H9 (cell line): ENCODE data around the gene PLEKHF1. TPM values are rescaled to one million over a fixed set of nuclear protein-coding genes. Genes with fewer than 3 reads are reported as not detected.

ENCODE experiments used
- DNase-seq: peaks from one replicate; pipeline ENCODE4 v3.0.0-alpha.2; 2017
- H2AFZ ChIP-seq: one replicate; pipeline ENCODE4 v1.6.1; 2013; ENCODE audit warnings: mild to moderate bottlenecking, low read length, control low read depth, moderate library complexity
- H2AK5ac ChIP-seq: 2 replicates; pipeline ENCODE4 v1.6.1; 2013; ENCODE audit warnings: low read length, control low read depth, mixed read lengths; ENCODE audit not compliant: insufficient read length
- H2BK120ac ChIP-seq: one replicate; pipeline ENCODE4 v1.6.1; 2013; ENCODE audit warnings: low read depth, mild to moderate bottlenecking, low read length, control low read depth, inconsistent platforms; ENCODE audit not compliant: poor library complexity, severe bottlenecking
- H2BK12ac ChIP-seq: 2 replicates; pipeline ENCODE4 v1.6.1; 2013; ENCODE audit warnings: low read length, control low read depth, mixed read lengths, low read depth; ENCODE audit not compliant: insufficient read length
- H2BK15ac ChIP-seq: 2 replicates; pipeline ENCODE4 v1.6.1; 2013; ENCODE audit warnings: low read depth, low read length, control low read depth
- H2BK20ac ChIP-seq: one replicate; pipeline ENCODE4 v1.6.1; 2013; ENCODE audit warnings: low read depth, mild to moderate bottlenecking, low read length, control low read depth, inconsistent platforms; ENCODE audit not compliant: poor library complexity, severe bottlenecking
- H2BK5ac ChIP-seq: 2 replicates; pipeline ENCODE4 v1.6.1; 2013; ENCODE audit warnings: low read length, control low read depth, mixed read lengths; ENCODE audit not compliant: insufficient read length
- H3K14ac ChIP-seq: 2 replicates; pipeline ENCODE4 v1.6.1; 2013; ENCODE audit warnings: low read length, control low read depth; ENCODE audit not compliant: insufficient read depth
- H3K18ac ChIP-seq: 2 replicates; pipeline ENCODE4 v1.6.1; 2013; ENCODE audit warnings: low read depth, mild to moderate bottlenecking, mixed read lengths, low read length, control low read depth; ENCODE audit not compliant: insufficient read length
- H3K23ac ChIP-seq: 2 replicates; pipeline ENCODE4 v1.6.1; 2013; ENCODE audit warnings: low read length, control low read depth, mixed read lengths, low read depth; ENCODE audit not compliant: insufficient read length
- H3K23me2 ChIP-seq: 2 replicates; pipeline ENCODE4 v1.6.1; 2013; ENCODE audit warnings: low read depth, mild to moderate bottlenecking, mixed read lengths, low read length, control low read depth; ENCODE audit not compliant: insufficient read length, poor library complexity, severe bottlenecking
- H3K27ac ChIP-seq: 2 replicates; pipeline ENCODE4 v1.5.1; 2013; ENCODE audit warnings: low read length, control low read depth, mixed read lengths, low read depth; ENCODE audit not compliant: insufficient read length
- H3K27me3 ChIP-seq: 2 replicates; pipeline ENCODE4 v1.6.1; 2013; ENCODE audit warnings: low read length, control low read depth, inconsistent platforms; ENCODE audit not compliant: insufficient read depth
- H3K4ac ChIP-seq: 2 replicates; pipeline ENCODE4 v1.6.1; 2013; ENCODE audit warnings: low read depth, mild to moderate bottlenecking, control low read depth, inconsistent platforms, low read length, moderate library complexity
- H3K4me1 ChIP-seq: 2 replicates; pipeline ENCODE4 v1.6.1; 2013; ENCODE audit warnings: low read length, control low read depth, inconsistent platforms; ENCODE audit not compliant: insufficient read depth
- H3K4me2 ChIP-seq: 2 replicates; pipeline ENCODE4 v1.6.1; 2013; ENCODE audit warnings: low read length, control low read depth, mixed read lengths; ENCODE audit not compliant: insufficient read length, insufficient read depth
- H3K56ac ChIP-seq: 2 replicates; pipeline ENCODE4 v1.6.1; 2013; ENCODE audit warnings: low read depth, mild to moderate bottlenecking, mixed read lengths, low read length, control low read depth; ENCODE audit not compliant: insufficient read length
- H3K79me1 ChIP-seq: 2 replicates; pipeline ENCODE4 v1.6.1; 2013; ENCODE audit warnings: low read depth, mild to moderate bottlenecking, moderate library complexity, low read length, control low read depth, inconsistent platforms; ENCODE audit not compliant: insufficient read depth, poor library complexity, severe bottlenecking
- H3K79me2 ChIP-seq: 2 replicates; pipeline ENCODE4 v1.6.1; 2013; ENCODE audit warnings: low read length, control low read depth, inconsistent platforms; ENCODE audit not compliant: insufficient read depth
- H3K9ac ChIP-seq: 2 replicates; pipeline ENCODE4 v1.6.1; 2013; ENCODE audit warnings: low read length, control low read depth, mixed read lengths; ENCODE audit not compliant: insufficient read length; ENCODE audit errors: extremely low read depth
- H3K9me3 ChIP-seq: one replicate; pipeline ENCODE4 v1.6.1; 2013; ENCODE audit warnings: low read depth, low read length, inconsistent platforms; ENCODE audit not compliant: control insufficient read depth
- H3T11ph ChIP-seq: one replicate; pipeline ENCODE4 v1.6.1; 2013; ENCODE audit warnings: mild to moderate bottlenecking, low read length, control low read depth, inconsistent platforms
- H4K20me1 ChIP-seq: one replicate; pipeline ENCODE4 v1.6.1; 2013; ENCODE audit not compliant: control insufficient read depth, insufficient read length, insufficient read depth
- H4K5ac ChIP-seq: 2 replicates; pipeline ENCODE4 v1.6.1; 2013; ENCODE audit warnings: low read depth, mild to moderate bottlenecking, mixed read lengths, low read length, control low read depth; ENCODE audit not compliant: insufficient read length
- H4K8ac ChIP-seq: replicated peaks from 2 replicates; pipeline ENCODE4 v1.6.1; 2013; ENCODE audit warnings: low read length, control low read depth, mixed read lengths, low read depth; ENCODE audit not compliant: insufficient read length
- H4K91ac ChIP-seq: 2 replicates; pipeline ENCODE4 v1.6.1; 2013; ENCODE audit warnings: low read depth, mild to moderate bottlenecking, moderate library complexity, mixed read lengths, low read length, control low read depth; ENCODE audit not compliant: insufficient read length
- H3K27ac Mint-ChIP-seq, 3 experiments: 2 replicates in 2 of 3; 3 replicates in 1 of 3; pipeline ENCODE4 v1.8.0; 2020 to 2021; ENCODE audit warnings: mixed read lengths in 3 of 3, mild to moderate bottlenecking in 1 of 3, moderate library complexity in 1 of 3
- H3K27me3 Mint-ChIP-seq: 2 replicates; pipeline ENCODE4 v1.8.0; 2021; ENCODE audit warnings: low read depth, mild to moderate bottlenecking, moderate library complexity, mixed read lengths
- H3K36me3 Mint-ChIP-seq, 3 experiments: 2 replicates in 2 of 3; 3 replicates in 1 of 3; pipeline ENCODE4 v1.8.0; 2020 to 2021; ENCODE audit warnings: low read depth in 3 of 3, mixed read lengths in 3 of 3; ENCODE audit not compliant: insufficient read depth in 1 of 3
- H3K4me1 Mint-ChIP-seq, 2 experiments: 2 replicates each; pipeline ENCODE4 v1.8.0; 2020; ENCODE audit warnings: mixed read lengths in 2 of 2
- H3K4me3 Mint-ChIP-seq, 2 experiments: 2 replicates in 1 of 2; 3 replicates in 1 of 2; pipeline ENCODE4 v1.8.0; 2020 to 2021; ENCODE audit warnings: mild to moderate bottlenecking in 2 of 2, mixed read lengths in 2 of 2, moderate library complexity in 1 of 2
- H3K9me3 Mint-ChIP-seq, 2 experiments: 2 replicates in 1 of 2; 3 replicates in 1 of 2; pipeline ENCODE4 v1.8.0; 2020; ENCODE audit warnings: mild to moderate bottlenecking in 2 of 2, mixed read lengths in 2 of 2, moderate library complexity in 1 of 2
- CTCF ChIP-seq: fragments of 200-600 bp; sonication (generic); conservative IDR thresholded peaks from 3 replicates; pipeline ENCODE4 v1.8.0; 2021; ENCODE audit warnings: antibody characterized with exemption, mild to moderate bottlenecking
- WGBS: extraction: QIAGEN DNeasy Blood & Tissue Kit; methylation state at CpG from one replicate; pipeline ENCODE4 v1.1.7; 2013; ENCODE audit warnings: missing lambda C conversion rate, low lambda C conversion rate, mixed read lengths; ENCODE audit not compliant: insufficient read length; ENCODE audit errors: extremely low coverage; 5-methylcytosine and 5-hydroxymethylcytosine counted together
- total RNA-seq: library from RNA; stranded (reverse); gene quantifications from 2 replicates; pipeline ENCODE4 v1.2.1, GENCODE V29; 2021

The PLEKHF1 gene
- total RNA-seq, 1 experiment from 2014 or later = 4.9 TPM

DNA sequence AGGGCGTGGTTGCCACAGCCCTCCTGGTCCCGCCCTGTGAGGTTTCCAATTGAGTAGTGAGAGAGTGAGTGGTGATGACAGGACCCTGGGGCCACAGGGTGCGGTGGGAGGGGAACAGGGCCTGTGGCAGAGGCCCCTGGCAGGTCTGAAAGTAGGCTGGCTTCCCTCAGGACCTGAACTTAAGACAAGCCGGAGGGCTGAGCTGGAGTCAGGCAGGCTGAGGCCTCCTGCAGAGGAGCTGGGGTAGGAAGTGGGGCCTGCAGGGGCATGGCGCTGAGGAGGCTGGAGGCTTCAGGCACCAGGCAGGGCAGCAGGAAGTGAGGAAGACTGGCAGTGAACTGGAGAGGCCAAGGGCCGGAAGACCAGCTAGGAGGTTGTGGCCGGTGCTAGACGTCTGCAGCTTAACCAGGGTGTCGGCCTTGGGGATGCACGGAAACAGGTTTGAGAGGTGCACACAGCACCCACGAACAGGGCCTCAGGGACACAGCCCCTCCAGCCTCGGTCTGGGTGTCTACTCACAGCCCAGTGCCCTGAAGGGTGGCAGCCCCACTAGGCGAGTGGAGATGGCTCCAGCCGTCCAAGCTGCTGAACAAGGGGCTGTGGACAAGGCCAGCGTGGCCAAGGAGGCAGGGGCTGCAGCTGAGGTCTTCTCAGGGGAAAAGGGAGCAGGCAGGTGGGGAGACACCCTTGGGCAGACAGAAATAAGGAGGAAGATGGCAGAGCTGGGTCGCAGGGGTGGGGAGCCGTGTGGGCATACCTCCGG lies 41.4 kb upstream of the PLEKHF1 start:
- Histone ChIP-seq H3K4me2 (no peak overlapping the region), H3K79me2 (no peaks in the 10 kb centered on the region), H4K5ac (no peak overlapping the region), H3K18ac (peak overlapping the region; percentile 1), H2AK5ac (no peak overlapping the region), H3K9me3 (no peaks in the 10 kb centered on the region), H4K8ac (no peak overlapping the region), H2AFZ (no peak overlapping the region), H2BK20ac (no peak overlapping the region), H4K91ac (no peak overlapping the region), H2BK12ac (no peak overlapping the region), H4K20me1 (no peaks in the 10 kb centered on the region), H3K79me1 (no peaks in the 10 kb centered on the region), H2BK120ac (no peak overlapping the region), H2BK5ac (no peak overlapping the region), H2BK15ac (no peak overlapping the region), H3T11ph (no peak overlapping the region), H3K27me3 (no peaks in the 10 kb centered on the region), H3K4ac (no peak overlapping the region), H3K56ac (no peak overlapping the region), H3K14ac (no peak overlapping the region), H3K23ac (no peak overlapping the region), H3K4me1 (no peaks in the 10 kb centered on the region), H3K9ac (no peak overlapping the region), H3K23me2 (no peaks in the 10 kb centered on the region), H3K27ac (no peak overlapping the region)
- no peak for TF ChIP-seq CTCF
- Mint-ChIP-seq H3K36me3 (no peaks in the 10 kb centered on the region; a peak in 1 of 7 replicates), H3K4me1 (peaks cover 13 to 17% of the 10 kb centered on the region in 2 experiments), H3K4me3 (no peak overlapping the region; a peak in 1 of 5 replicates), H3K27me3 (no peaks in the 10 kb centered on the region; the same call in 1 of the 2 replicates), H3K27ac (no peak overlapping the region; a peak in 1 of 7 replicates), H3K9me3 (no peaks in the 10 kb centered on the region)
- no CpG with 5 or more reads among the region's 18 CpGs for WGBS
- no peak for DNase-seq
